Measurements from ENCODE around the gene GPNMB. TPM values are rescaled to one million over a fixed set of nuclear protein-coding genes. Genes with fewer than 3 reads are reported as not detected.
A peak's percentile ranks its signal among the peaks of the same experiment; 100 is the strongest.

GPNMB gene
- total RNA-seq, 1 experiment from 2014 or later, result 1.2 TPM

DNA sequence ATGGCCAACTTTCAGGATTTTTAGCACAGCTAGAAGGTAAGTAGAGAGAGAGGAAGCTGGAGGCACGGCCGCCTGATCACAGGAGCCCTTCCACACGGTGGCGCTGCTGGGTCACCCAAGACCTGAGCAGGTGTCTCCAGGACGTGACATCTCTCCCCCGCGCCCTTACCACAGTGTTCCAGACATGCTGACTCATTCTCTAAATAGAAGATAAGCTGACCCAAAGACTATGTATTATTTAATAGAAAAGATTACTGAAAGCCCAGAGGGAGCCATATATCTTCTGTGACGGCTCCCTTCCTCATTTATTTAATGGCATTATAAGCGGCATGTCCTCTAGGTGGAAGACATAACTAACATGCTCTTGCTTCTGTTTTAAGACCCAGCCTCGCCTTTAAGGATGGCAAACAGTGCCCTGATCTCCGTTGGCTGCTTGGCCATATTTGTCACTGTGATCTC lies 26.6 kb downstream of the GPNMB start:
- Histone ChIP-seq H3K27me3 (ENCODE audit: insufficient read depth, low read length) (no peaks in the 10 kb centered on the region), H3T11ph (ENCODE audit: low read length) (no peak overlapping the region), H3K4me2 (ENCODE audit: insufficient read depth, insufficient read length, low read length) (peak overlapping the region; percentile 18), H3K18ac (ENCODE audit: insufficient read length, low read depth, low read length) (no peak overlapping the region), H3K23me2 (ENCODE audit: insufficient read length, low read depth, low read length, poor library complexity, severe bottlenecking) (no peaks in the 10 kb centered on the region), H3K79me1 (ENCODE audit: insufficient read depth, low read depth, low read length, poor library complexity, severe bottlenecking) (no peaks in the 10 kb centered on the region), H3K27ac (ENCODE audit: insufficient read length, low read depth, low read length) (no peak overlapping the region), H2BK20ac (ENCODE audit: low read depth, low read length, poor library complexity, severe bottlenecking) (no peak overlapping the region), H4K91ac (ENCODE audit: insufficient read length, low read depth, low read length) (no peak overlapping the region), H4K20me1 (ENCODE audit: control insufficient read depth, insufficient read depth, insufficient read length) (no peaks in the 10 kb centered on the region), H3K14ac (ENCODE audit: insufficient read depth, low read length) (no peak overlapping the region), H2BK15ac (ENCODE audit: low read depth, low read length) (no peak overlapping the region), H3K9ac (ENCODE audit: extremely low read depth, insufficient read length, low read length) (no peak overlapping the region), H2BK5ac (ENCODE audit: insufficient read length, low read length) (no peak overlapping the region), H2BK120ac (ENCODE audit: low read depth, low read length, poor library complexity, severe bottlenecking) (no peak overlapping the region), H2BK12ac (ENCODE audit: insufficient read length, low read depth, low read length) (no peak overlapping the region), H4K5ac (ENCODE audit: insufficient read length, low read depth, low read length) (no peak overlapping the region), H3K79me2 (ENCODE audit: insufficient read depth, low read length) (no peaks in the 10 kb centered on the region), H2AK5ac (ENCODE audit: insufficient read length, low read length) (no peak overlapping the region), H3K4me1 (ENCODE audit: insufficient read depth, low read length) (no peaks in the 10 kb centered on the region), H2AFZ (ENCODE audit: low read length) (no peak overlapping the region), H3K56ac (ENCODE audit: insufficient read length, low read depth, low read length) (no peak overlapping the region), H4K8ac (replicated peaks; ENCODE audit: insufficient read length, low read depth, low read length) (no peak overlapping the region), H3K9me3 (ENCODE audit: control insufficient read depth, low read depth, low read length) (no peaks in the 10 kb centered on the region), H3K23ac (ENCODE audit: insufficient read length, low read depth, low read length) (no peak overlapping the region), H3K4ac (ENCODE audit: low read depth, low read length) (no peak overlapping the region)
- H3K27ac Mint-ChIP-seq, result peak overlapping the region in 2 of 3 experiments; percentile 29 to 69; a peak in 3 of 7 replicates
- H3K4me3 Mint-ChIP-seq, result peak overlapping the region; percentile 38 to 63
- H3K4me1 Mint-ChIP-seq, result peaks cover 8 to 11% of the 10 kb centered on the region in 2 experiments
- peak; percentile 94 for DNase-seq
- peak; percentile 96 for TF ChIP-seq CTCF (conservative IDR thresholded peaks at IDR 0.05)
- WGBS (ENCODE audit: extremely low coverage, insufficient read length, low lambda C conversion rate), result no CpG with 5 or more reads among the region's 11 CpGs
- H3K36me3 Mint-ChIP-seq (ENCODE audit: insufficient read depth in 1 of 3, low read depth in 3 of 3), result no peaks in the 10 kb centered on the region
- H3K9me3 Mint-ChIP-seq, result no peaks in the 10 kb centered on the region
- peaks cover 4% of the 10 kb centered on the region for H3K27me3 Mint-ChIP-seq (ENCODE audit: low read depth)
